Uterus (tissue), 4 donors: ENCODE measurements around the gene THPO. TPM values are rescaled to one million over a fixed set of nuclear protein-coding genes. Genes with fewer than 3 reads are reported as not detected.
A peak's percentile ranks its signal among the peaks of the same experiment; 100 is the strongest.

Experiments used
- DNase-seq, 2 donors: peaks; one replicate each; pipeline ENCODE4 v3.0.0-alpha.2; 2019 to 2020
- H3K27ac ChIP-seq, 2 donors: fragments of 200-600 bp; sonication (generic); 1 replicate in 1 of 2; 2 replicates in 1 of 2; pipeline ENCODE4 v1.5.1; 2016 to 2018
- H3K27me3 ChIP-seq, 2 donors: fragments of 200-600 bp; sonication (generic); one replicate each; pipeline ENCODE4 v1.5.1; 2018 to 2019; ENCODE audit warnings: control low read depth in 1 of 2
- H3K36me3 ChIP-seq, 2 donors: fragments of 200-600 bp; sonication (generic); one replicate each; pipeline ENCODE4 v1.5.1; 2019; ENCODE audit warnings: control low read depth in 1 of 2
- H3K4me1 ChIP-seq, 2 donors: fragments of 200-600 bp; sonication (generic); one replicate each; pipeline ENCODE4 v1.5.1; 2018 to 2019; ENCODE audit warnings: control low read depth in 1 of 2
- H3K4me3 ChIP-seq, 2 donors: fragments of 200-600 bp; sonication (generic); 1 replicate in 1 of 2; 2 replicates in 1 of 2; pipeline ENCODE4 v1.5.1; 2018 to 2019; ENCODE audit warnings: mild to moderate bottlenecking in 1 of 2
- H3K9me3 ChIP-seq, 2 donors: fragments of 200-600 bp; sonication (generic); one replicate each; pipeline ENCODE4 v1.5.1; 2019; ENCODE audit warnings: control low read depth in 1 of 2
- CTCF ChIP-seq, 4 experiments: fragments of 200-600 bp in 2 of 4; fragments of 450-650 bp in 2 of 4; sonication (generic) in 2 of 4; IDR thresholded peaks; one replicate each; pipeline ENCODE4 v1.5.1; 2016 to 2019; ENCODE audit warnings: antibody characterized with exemption in 4 of 4, mild to moderate bottlenecking in 2 of 4, moderate library complexity in 1 of 4
- POLR2A ChIP-seq, 2 donors: fragments of 450-650 bp; IDR thresholded peaks; one replicate each; pipeline ENCODE4 v1.6.1; 2016; ENCODE audit warnings: antibody characterized with exemption in 2 of 2, mild to moderate bottlenecking in 1 of 2, moderate library complexity in 1 of 2
- intact Hi-C: fragments of 100-400 bp; cut with DNase I; formaldehyde crosslinking; loops from one replicate; pipeline ENCODE4 v1.15.1; 2023; ENCODE audit warnings: low total_unique reads
- small RNA-seq: library from RNA; depleted of rRNA; stranded (forward); fragments of <200 nt; gene quantifications from one replicate; pipeline ENCODE3, GENCODE V24; 2016
- total RNA-seq, 4 donors: library from RNA; depleted of rRNA in 3 of 4; stranded (reverse); fragments of >200 nt in 3 of 4; gene quantifications; one replicate each; pipeline versions ENCODE4 v1.1.0 to v1.2.4, GENCODE V29; 2014 to 2023
- donor health status: DM: yes; HTN: yes; CAD: no.

THPO gene
- total RNA-seq, 4 donors from 2014 or later = 0.29 to 4.7 (median 0.46) TPM

- Histone ChIP-seq H3K4me3 (no peak overlapping the region), H3K36me3 (no peaks in the 10 kb centered on the region), H3K27ac (no peak overlapping the region), H3K4me1 (peaks cover 0 to 10% of the 10 kb centered on the region in 2 donors), H3K9me3 (no peaks in the 10 kb centered on the region), H3K27me3 (no peaks in the 10 kb centered on the region)
- DNase-seq = no peak
- intact Hi-C loops = no loop called here
- TF ChIP-seq POLR2A (IDR thresholded peaks at IDR 0.05) (no peak), CTCF (IDR thresholded peaks at IDR 0.05) (no peak)
These were observed 54.3 kb downstream of the THPO start for GRCh38 chr3:184323696-184324095.

DNA sequence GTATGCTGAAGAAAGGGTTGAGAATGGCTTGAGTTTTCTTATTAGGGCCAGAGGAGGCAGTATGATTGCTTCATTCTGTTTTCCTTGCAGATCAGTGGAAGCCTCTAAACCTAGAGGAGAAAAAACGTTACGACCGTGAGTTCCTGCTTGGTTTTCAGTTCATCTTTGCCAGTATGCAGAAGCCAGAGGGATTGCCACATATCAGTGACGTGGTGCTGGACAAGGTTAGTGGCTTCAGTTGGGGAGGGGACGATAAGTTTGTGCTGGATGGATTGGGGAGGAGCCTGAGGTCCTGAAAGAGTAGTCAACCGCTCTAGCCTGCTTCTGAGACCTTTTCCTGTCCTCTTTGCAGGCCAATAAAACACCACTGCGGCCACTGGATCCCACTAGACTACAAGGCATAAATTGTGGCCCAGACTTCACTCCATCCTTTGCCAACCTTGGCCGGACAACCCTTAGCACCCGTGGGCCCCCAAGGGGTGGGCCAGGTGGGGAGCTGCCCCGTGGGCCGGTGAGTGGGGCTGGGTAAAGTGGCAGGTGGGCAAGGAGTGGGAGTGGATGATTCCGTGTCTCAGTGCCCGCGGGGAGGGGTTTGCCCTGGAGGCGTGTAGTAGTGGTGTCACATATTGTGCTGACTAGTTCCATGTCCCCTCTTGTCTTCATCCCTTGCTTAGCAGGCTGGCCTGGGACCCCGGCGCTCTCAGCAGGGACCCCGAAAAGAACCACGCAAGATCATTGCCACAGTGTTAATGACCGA is 55.1 kb downstream of the THPO start:
- peak; percentile 61 to 67 for DNase-seq
- intact Hi-C loops = no loop called here
- Histone ChIP-seq H3K27me3 (no peaks in the 10 kb centered on the region), H3K4me1 (peaks cover 0 to 10% of the 10 kb centered on the region in 2 donors), H3K9me3 (no peaks in the 10 kb centered on the region), H3K27ac (peak overlapping the region in 1 of 2 donors; percentile 7), H3K36me3 (no peaks in the 10 kb centered on the region), H3K4me3 (no peak overlapping the region)
- TF ChIP-seq CTCF (IDR thresholded peaks at IDR 0.05) (no peak), POLR2A (IDR thresholded peaks at IDR 0.05) (no peak)

Small RNA genes within 50 kb of the gene (small RNA-seq; reads per million reads assigned to genes)
- gene SNORD66 = 859 reads per million, percentile 97 among the genes with 10 or more reads in this experiment

Other genes with a start within 250 kb of the THPO start
- 10 to 100 TPM in 3 of 4 donors, 1 to 10 TPM in 1; 6.5 to 48.0 (median 32.3) TPM for gene EIF2B5, start 242.8 kb downstream of the THPO start, total RNA-seq
- 10 to 100 TPM; 20.5 to 86.3 (median 57.4) TPM for gene DVL3, start 222.8 kb downstream of the THPO start, total RNA-seq
- gene AP2M1, start 203.4 kb downstream of the THPO start, total RNA-seq = 100 to 1,000 TPM in 3 of 4 donors, 10 to 100 TPM in 1; 81.8 to 248 (median 172) TPM
- 10 to 100 TPM; 11.8 to 73.0 (median 36.8) TPM for gene ABCF3, start 192.0 kb downstream of the THPO start, total RNA-seq
- under 1 TPM in 1 of 4 donors, not detected in 3; 0.35 TPM for gene VWA5B2, start 148.6 kb downstream of the THPO start, total RNA-seq
- gene ALG3, start 129.2 kb downstream of the THPO start, total RNA-seq = 10 to 100 TPM; 16.5 to 77.1 (median 53.1) TPM
- 1 to 10 TPM in 3 of 4 donors, under 1 TPM in 1; 0.51 to 4.7 (median 2.2) TPM for gene EEF1AKMT4, start 128.5 kb downstream of the THPO start, total RNA-seq
- gene CAMK2N2, start 116.7 kb downstream of the THPO start, total RNA-seq = not detected
- not detected for gene ECE2, start 102.2 kb downstream of the THPO start, total RNA-seq
- gene PSMD2, start 79.0 kb downstream of the THPO start, total RNA-seq = 100 to 1,000 TPM; 117 to 275 (median 147) TPM
- 100 to 1,000 TPM; 133 to 269 (median 170) TPM for gene EIF4G1, start 63.6 kb downstream of the THPO start, total RNA-seq
- gene FAM131A, start 40.6 kb downstream of the THPO start, total RNA-seq = 10 to 100 TPM; 13.2 to 42.6 (median 36.8) TPM
- gene CLCN2, start 16.6 kb downstream of the THPO start, total RNA-seq = 10 to 100 TPM in 2 of 4 donors, 1 to 10 TPM in 1, under 1 TPM in 1; 0.77 to 20.8 (median 7.3) TPM
- 100 to 1,000 TPM in 2 of 4 donors, 10 to 100 TPM in 2; 52.8 to 103 (median 82.7) TPM for gene POLR2H, start 16.5 kb downstream of the THPO start, total RNA-seq
- gene CHRD, start 1.8 kb upstream of the THPO start, total RNA-seq = 10 to 100 TPM; 15.9 to 57.1 (median 30.7) TPM
- gene EPHB3, start 183.6 kb upstream of the THPO start, total RNA-seq = 10 to 100 TPM in 2 of 4 donors, 1 to 10 TPM in 2; 2.0 to 70.2 (median 19.7) TPM